Uterus (tissue), 4 donors: ENCODE data around the gene CHRNA5. TPM values are rescaled to one million over a fixed set of nuclear protein-coding genes. Genes with fewer than 3 reads are reported as not detected.

Experiments used
- DNase-seq, 2 donors: peaks; one replicate each; pipeline ENCODE4 v3.0.0-alpha.2; 2019 to 2020
- H3K27ac ChIP-seq, 2 donors: fragments of 200-600 bp; sonication (generic); 1 replicate in 1 of 2; 2 replicates in 1 of 2; pipeline ENCODE4 v1.5.1; 2016 to 2018
- H3K27me3 ChIP-seq, 2 donors: fragments of 200-600 bp; sonication (generic); one replicate each; pipeline ENCODE4 v1.5.1; 2018 to 2019; ENCODE audit warnings: control low read depth in 1 of 2
- H3K36me3 ChIP-seq, 2 donors: fragments of 200-600 bp; sonication (generic); one replicate each; pipeline ENCODE4 v1.5.1; 2019; ENCODE audit warnings: control low read depth in 1 of 2
- H3K4me1 ChIP-seq, 2 donors: fragments of 200-600 bp; sonication (generic); one replicate each; pipeline ENCODE4 v1.5.1; 2018 to 2019; ENCODE audit warnings: control low read depth in 1 of 2
- H3K4me3 ChIP-seq, 2 donors: fragments of 200-600 bp; sonication (generic); 1 replicate in 1 of 2; 2 replicates in 1 of 2; pipeline ENCODE4 v1.5.1; 2018 to 2019; ENCODE audit warnings: mild to moderate bottlenecking in 1 of 2
- H3K9me3 ChIP-seq, 2 donors: fragments of 200-600 bp; sonication (generic); one replicate each; pipeline ENCODE4 v1.5.1; 2019; ENCODE audit warnings: control low read depth in 1 of 2
- CTCF ChIP-seq, 4 experiments: fragments of 200-600 bp in 2 of 4; fragments of 450-650 bp in 2 of 4; sonication (generic) in 2 of 4; IDR thresholded peaks; one replicate each; pipeline ENCODE4 v1.5.1; 2016 to 2019; ENCODE audit warnings: antibody characterized with exemption in 4 of 4, mild to moderate bottlenecking in 2 of 4, moderate library complexity in 1 of 4
- POLR2A ChIP-seq, 2 donors: fragments of 450-650 bp; IDR thresholded peaks; one replicate each; pipeline ENCODE4 v1.6.1; 2016; ENCODE audit warnings: antibody characterized with exemption in 2 of 2, mild to moderate bottlenecking in 1 of 2, moderate library complexity in 1 of 2
- intact Hi-C: fragments of 100-400 bp; cut with DNase I; formaldehyde crosslinking; loops from one replicate; pipeline ENCODE4 v1.15.1; 2023; ENCODE audit warnings: low total_unique reads
- total RNA-seq, 4 donors: library from RNA; depleted of rRNA in 3 of 4; stranded (reverse); fragments of >200 nt in 3 of 4; gene quantifications; one replicate each; pipeline versions ENCODE4 v1.1.0 to v1.2.4, GENCODE V29; 2014 to 2023
- donor health status: DM: yes; HTN: yes; CAD: no.

The CHRNA5 gene
- total RNA-seq, 4 donors from 2014 or later, result 2.0 to 4.2 (median 3.8) TPM; not detected in 1

- Histone ChIP-seq H3K27me3 (peaks cover 5 to 15% of the 10 kb centered on the region in 2 donors), H3K4me3 (no peak overlapping the region), H3K4me1 (peaks cover 0 to 4% of the 10 kb centered on the region in 2 donors), H3K36me3 (no peaks in the 10 kb centered on the region), H3K27ac (no peak overlapping the region), H3K9me3 (no peaks in the 10 kb centered on the region)
- intact Hi-C loops, result loop anchor here (5.0 kb wide), 1 partner anchor 89 kb away; no protein-coding TSS in a partner anchor
- TF ChIP-seq POLR2A (IDR thresholded peaks at IDR 0.05) (no peak), CTCF (IDR thresholded peaks at IDR 0.05) (no peak)
- no peak for DNase-seq
These were observed 52.7 kb downstream of the CHRNA5 start for GRCh38 chr15:78618064-78618463.

GRCh38 chr15:78618490-78618934 lies 53.2 kb downstream of the CHRNA5 start:
- Histone ChIP-seq H3K27me3 (peaks cover 5 to 15% of the 10 kb centered on the region in 2 donors), H3K9me3 (no peaks in the 10 kb centered on the region), H3K27ac (peak overlapping the region in 1 of 2 donors; percentile 29), H3K4me1 (peaks cover 0 to 4% of the 10 kb centered on the region in 2 donors), H3K36me3 (no peaks in the 10 kb centered on the region), H3K4me3 (no peak overlapping the region)
- peak; percentile 85 to 95 for DNase-seq
- intact Hi-C loops, result loop anchor here (5.0 kb wide), 1 partner anchor 89 kb away; no protein-coding TSS in a partner anchor
- TF ChIP-seq CTCF (IDR thresholded peaks at IDR 0.05) (peak; percentile 84 to 90 (median 88)), POLR2A (IDR thresholded peaks at IDR 0.05) (no peak)

- intact Hi-C loops, result loop anchor here (5.0 kb wide), 1 partner anchor 88 kb away; no protein-coding TSS in a partner anchor
- no peak overlapping the region for H3K4me3 ChIP-seq
- DNase-seq, result no peak
These were observed 54.0 kb downstream of the CHRNA5 start for GRCh38 chr15:78619022-78619950.

GRCh38 chr15:78620021-78620526 lies 54.8 kb downstream of the CHRNA5 start:
- Histone ChIP-seq H3K36me3 (no peaks in the 10 kb centered on the region), H3K27ac (no peak overlapping the region), H3K4me3 (peak overlapping the region in 1 of 2 donors; percentile 12), H3K9me3 (no peaks in the 10 kb centered on the region), H3K27me3 (peaks cover 5 to 15% of the 10 kb centered on the region in 2 donors), H3K4me1 (peaks cover 0 to 4% of the 10 kb centered on the region in 2 donors)
- intact Hi-C loops, result no loop called here
- no peak for DNase-seq
- TF ChIP-seq POLR2A (IDR thresholded peaks at IDR 0.05) (no peak), CTCF (IDR thresholded peaks at IDR 0.05) (no peak)

More at GRCh38 chr15:78619022-78619950, 54.0 kb downstream of the CHRNA5 start:
- peak overlapping the region in 1 of 2 donors; percentile 29 for H3K27ac ChIP-seq
- H3K36me3 ChIP-seq, result no peaks in the 10 kb centered on the region
- peaks cover 0 to 4% of the 10 kb centered on the region in 2 donors for H3K4me1 ChIP-seq
- H3K9me3 ChIP-seq, result no peaks in the 10 kb centered on the region
- H3K27me3 ChIP-seq, result peaks cover 5 to 15% of the 10 kb centered on the region in 2 donors
- TF ChIP-seq POLR2A (IDR thresholded peaks at IDR 0.05), result no peak
- no peak for TF ChIP-seq CTCF (IDR thresholded peaks at IDR 0.05)
